Breast epithelium (tissue), 3 donors: ENCODE measurements around the gene SIVA1.

Source experiments
- POLR2A ChIP-seq: fragments of 450-650 bp; IDR thresholded peaks from one replicate; pipeline ENCODE4 v1.6.1; 2016; ENCODE audit warnings: antibody characterized with exemption, mild to moderate bottlenecking, moderate library complexity
- POLR2AphosphoS5 ChIP-seq, 3 donors: sonication (generic); formaldehyde crosslinking; IDR thresholded peaks; one replicate each; pipeline ENCODE4 v1.6.1; 2017; ENCODE audit warnings: antibody characterized with exemption in 3 of 3
- TF ChIP-seq, protein P1 (sequence below), 3 donors: fragments of 450-650 bp; IDR thresholded peaks; one replicate each; pipeline ENCODE4 v1.5.1; 2016 to 2017; ENCODE audit warnings: antibody characterized with exemption in 3 of 3, mild to moderate bottlenecking in 3 of 3, moderate library complexity in 3 of 3

DNA sequence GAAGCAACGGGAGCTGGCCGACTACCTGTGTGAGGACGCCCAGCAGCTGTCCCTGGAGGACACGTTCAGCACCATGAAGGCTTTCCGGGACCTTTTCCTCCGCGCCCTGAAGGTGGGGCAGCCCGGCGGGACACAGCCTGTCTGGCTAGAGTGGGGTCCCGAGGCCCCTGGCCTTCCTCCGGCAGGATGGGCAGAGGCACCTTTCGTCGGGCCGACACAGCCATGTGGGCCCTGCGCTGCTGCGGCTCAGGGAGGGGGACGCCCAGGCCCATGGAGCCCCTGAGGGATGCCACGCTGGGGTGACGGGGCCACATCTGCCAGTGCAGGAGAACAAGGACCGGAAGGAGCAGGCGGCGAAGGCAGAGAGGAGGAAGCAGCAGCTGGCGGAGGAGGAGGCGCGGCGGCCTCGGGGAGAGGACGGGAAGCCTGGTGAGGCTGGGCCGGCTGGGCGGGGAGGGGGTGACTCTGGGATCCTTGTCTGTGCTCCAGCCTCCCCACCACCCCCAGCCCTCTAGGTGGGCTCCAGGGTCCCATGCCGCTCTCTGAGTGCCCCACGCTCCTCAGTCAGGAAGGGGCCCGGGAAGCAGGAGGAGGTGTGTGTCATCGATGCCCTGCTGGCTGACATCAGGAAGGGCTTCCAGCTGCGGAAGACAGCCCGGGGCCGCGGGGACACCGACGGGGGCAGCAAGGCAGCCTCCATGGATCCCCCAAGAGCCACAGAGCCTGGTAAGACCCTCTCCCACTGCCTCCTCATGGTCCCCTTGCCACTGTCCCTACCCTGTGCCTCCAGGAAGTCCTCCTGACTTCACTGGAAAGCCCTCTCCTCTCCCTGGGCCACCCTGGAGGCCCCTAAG, 39.8 kb upstream of the SIVA1 start:
- TF ChIP-seq, protein P1, sequence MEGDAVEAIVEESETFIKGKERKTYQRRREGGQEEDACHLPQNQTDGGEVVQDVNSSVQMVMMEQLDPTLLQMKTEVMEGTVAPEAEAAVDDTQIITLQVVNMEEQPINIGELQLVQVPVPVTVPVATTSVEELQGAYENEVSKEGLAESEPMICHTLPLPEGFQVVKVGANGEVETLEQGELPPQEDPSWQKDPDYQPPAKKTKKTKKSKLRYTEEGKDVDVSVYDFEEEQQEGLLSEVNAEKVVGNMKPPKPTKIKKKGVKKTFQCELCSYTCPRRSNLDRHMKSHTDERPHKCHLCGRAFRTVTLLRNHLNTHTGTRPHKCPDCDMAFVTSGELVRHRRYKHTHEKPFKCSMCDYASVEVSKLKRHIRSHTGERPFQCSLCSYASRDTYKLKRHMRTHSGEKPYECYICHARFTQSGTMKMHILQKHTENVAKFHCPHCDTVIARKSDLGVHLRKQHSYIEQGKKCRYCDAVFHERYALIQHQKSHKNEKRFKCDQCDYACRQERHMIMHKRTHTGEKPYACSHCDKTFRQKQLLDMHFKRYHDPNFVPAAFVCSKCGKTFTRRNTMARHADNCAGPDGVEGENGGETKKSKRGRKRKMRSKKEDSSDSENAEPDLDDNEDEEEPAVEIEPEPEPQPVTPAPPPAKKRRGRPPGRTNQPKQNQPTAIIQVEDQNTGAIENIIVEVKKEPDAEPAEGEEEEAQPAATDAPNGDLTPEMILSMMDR (IDR thresholded peaks at IDR 0.05): no peak
- no peak for TF ChIP-seq POLR2A
- TF ChIP-seq POLR2AphosphoS5 (IDR thresholded peaks at IDR 0.05): no peak
